Peyer's patch (tissue), 4 donors: ENCODE results near the gene KHDRBS1. TPM values are rescaled to one million over a fixed set of nuclear protein-coding genes. Genes with fewer than 3 reads are reported as not detected.

Experiments used
- DNase-seq, 3 donors: peaks; one replicate each; pipeline ENCODE4 v3.0.0-alpha.2; 2017 to 2019
- H3K27ac ChIP-seq, 4 donors: fragments of 200-600 bp; sonication (generic); one replicate each; pipeline ENCODE4 v1.5.1; 2016 to 2019
- H3K27me3 ChIP-seq, 2 donors: fragments of 200-600 bp; sonication (generic); one replicate each; pipeline ENCODE4 v1.5.1; 2019
- H3K36me3 ChIP-seq, 3 donors: fragments of 200-600 bp; sonication (generic); one replicate each; pipeline ENCODE4 v1.5.1; 2016 to 2019
- H3K4me1 ChIP-seq, 4 donors: fragments of 200-600 bp; sonication (generic); one replicate each; pipeline ENCODE4 v1.5.1; 2016 to 2019
- H3K4me3 ChIP-seq, 4 donors: fragments of 200-600 bp; sonication (generic); 1 replicate in 3 of 4; 2 replicates in 1 of 4; pipeline ENCODE4 v1.5.1; 2016 to 2019; ENCODE audit warnings: mild to moderate bottlenecking in 1 of 4
- H3K9me3 ChIP-seq, 4 donors: fragments of 200-600 bp; sonication (generic); one replicate each; pipeline ENCODE4 v1.5.1; 2016 to 2019; ENCODE audit warnings: mild to moderate bottlenecking in 1 of 4
- CTCF ChIP-seq, 6 experiments: fragments of 450-650 bp in 4 of 6; fragments of 200-600 bp in 2 of 6; sonication (generic) in 1 of 6; IDR thresholded peaks; one replicate each; pipeline ENCODE4 v1.5.1; 2017 to 2019; ENCODE audit warnings: antibody characterized with exemption in 6 of 6, mild to moderate bottlenecking in 3 of 6, moderate library complexity in 1 of 6
- POLR2A ChIP-seq, 2 donors: fragments of 450-650 bp; IDR thresholded peaks; one replicate each; pipeline ENCODE4 v1.5.1; 2017; ENCODE audit warnings: antibody characterized with exemption in 2 of 2, mild to moderate bottlenecking in 2 of 2, moderate library complexity in 2 of 2
- total RNA-seq, 4 donors: library from RNA; depleted of rRNA; stranded (reverse); fragments of >200 nt; gene quantifications; one replicate each; pipeline ENCODE4 v1.1.0, GENCODE V29; 2016

The KHDRBS1 gene
- total RNA-seq, 4 donors from 2014 or later = 54.2 to 97.4 (median 59.7) TPM

- H3K9me3 ChIP-seq = no peaks in the 10 kb centered on the region
- peaks cover 0 to 13% (median 0%) of the 10 kb centered on the region in 4 donors for H3K4me1 ChIP-seq
- no peaks in the 10 kb centered on the region for H3K36me3 ChIP-seq
- no peak for DNase-seq
- H3K4me3 ChIP-seq = no peak overlapping the region
- no peak for TF ChIP-seq CTCF (IDR thresholded peaks at IDR 0.05)
- no peak for TF ChIP-seq POLR2A (IDR thresholded peaks at IDR 0.05)
- H3K27ac ChIP-seq = no peak overlapping the region
- no peaks in the 10 kb centered on the region for H3K27me3 ChIP-seq
Observed at GRCh38 chr1:31980835-31981455, 32.7 kb upstream of the KHDRBS1 start.

- H3K36me3 ChIP-seq = no peaks in the 10 kb centered on the region
- H3K27me3 ChIP-seq = no peaks in the 10 kb centered on the region
- TF ChIP-seq POLR2A (IDR thresholded peaks at IDR 0.05) (no peak), CTCF (IDR thresholded peaks at IDR 0.05) (no peak)
- peaks cover 0 to 13% (median 0%) of the 10 kb centered on the region in 4 donors for H3K4me1 ChIP-seq
- H3K9me3 ChIP-seq = no peaks in the 10 kb centered on the region
- H3K27ac ChIP-seq = no peak overlapping the region
- DNase-seq = no peak
- no peak overlapping the region for H3K4me3 ChIP-seq
Observed at GRCh38 chr1:31981456-31981839, 32.2 kb upstream of the KHDRBS1 start.

GRCh38 chr1:31981972-31982371, 31.7 kb upstream of the KHDRBS1 start:
- Histone ChIP-seq H3K4me1 (peaks cover 0 to 13% (median 0%) of the 10 kb centered on the region in 4 donors), H3K27ac (peak overlapping the region in 2 of 4 donors; percentile 1 to 4), H3K9me3 (no peaks in the 10 kb centered on the region), H3K4me3 (no peak overlapping the region), H3K36me3 (no peaks in the 10 kb centered on the region), H3K27me3 (no peaks in the 10 kb centered on the region)
- DNase-seq = no peak
- TF ChIP-seq CTCF (IDR thresholded peaks at IDR 0.05) (no peak), POLR2A (IDR thresholded peaks at IDR 0.05) (no peak)

GRCh38 chr1:31984419-31985347, 29.0 kb upstream of the KHDRBS1 start:
- Histone ChIP-seq H3K4me1 (peaks cover 0 to 13% (median 0%) of the 10 kb centered on the region in 4 donors), H3K36me3 (no peaks in the 10 kb centered on the region), H3K27ac (peak overlapping the region in 2 of 4 donors; percentile 21 to 41), H3K4me3 (no peak overlapping the region), H3K27me3 (no peaks in the 10 kb centered on the region), H3K9me3 (no peaks in the 10 kb centered on the region)
- TF ChIP-seq CTCF (IDR thresholded peaks at IDR 0.05) (no peak), POLR2A (IDR thresholded peaks at IDR 0.05) (no peak)
- DNase-seq = no peak

- H3K36me3 ChIP-seq = no peaks in the 10 kb centered on the region
- H3K4me3 ChIP-seq = no peak overlapping the region
- H3K9me3 ChIP-seq = no peaks in the 10 kb centered on the region
- peaks cover 0 to 13% (median 0%) of the 10 kb centered on the region in 4 donors for H3K4me1 ChIP-seq
- H3K27ac ChIP-seq = peak overlapping the region in 2 of 4 donors; percentile 21 to 41
- no peaks in the 10 kb centered on the region for H3K27me3 ChIP-seq
- no peak for TF ChIP-seq CTCF (IDR thresholded peaks at IDR 0.05)
- no peak for TF ChIP-seq POLR2A (IDR thresholded peaks at IDR 0.05)
- no peak for DNase-seq
Observed at GRCh38 chr1:31985430-31985829, 28.2 kb upstream of the KHDRBS1 start.
